K562 (cell line): ENCODE data around the gene SHISAL2A.

ENCODE experiments used
- EP300 ChIP-seq: IDR thresholded peaks from 2 replicates; pipeline ENCODE4 v1.6.1; 2012; ENCODE audit warnings: low read length, improper control_type of control experiment
- IRF2 ChIP-seq: sonication (generic); formaldehyde crosslinking; IDR thresholded peaks from 2 replicates; pipeline ENCODE4 v1.8.1; 2022; ENCODE audit warnings: mild to moderate bottlenecking, missing genetic modification reagents
- JUN ChIP-seq, 2 experiments: sonication (generic) in 1 of 2; formaldehyde crosslinking in 1 of 2; IDR thresholded peaks; 2 replicates each; pipeline versions ENCODE4 v1.6.1 to v1.8.0; 2012 to 2022; ENCODE audit warnings: borderline replicate concordance in 2 of 2, mild to moderate bottlenecking in 2 of 2, improper control_type of control experiment in 1 of 2, low read depth in 1 of 2, low read length in 1 of 2, missing genetic modification reagents in 1 of 2
- MAZ ChIP-seq, 2 experiments: fragments of 450-650 bp in 1 of 2; sonication (generic) in 1 of 2; formaldehyde crosslinking; IDR thresholded peaks in 1 of 2; conservative IDR thresholded peaks in 1 of 2; 2 replicates each; pipeline versions ENCODE4 v1.4.0 to v1.5.0; 2020; ENCODE audit warnings: mild to moderate bottlenecking in 1 of 2, missing genetic modification reagents in 1 of 2
- MYC ChIP-seq, 2 experiments: fragments of 250-450 bp in 1 of 2; sonication (Bioruptor Pico) in 1 of 2; IDR thresholded peaks; 2 replicates each; pipeline versions ENCODE4 v1.5.1 to v1.6.1; 2012 to 2021; ENCODE audit warnings: low read depth in 2 of 2, borderline replicate concordance in 1 of 2, improper control_type of control experiment in 1 of 2, low read length in 1 of 2, mild to moderate bottlenecking in 1 of 2, moderate library complexity in 1 of 2
- POLR2AphosphoS5 ChIP-seq: IDR thresholded peaks from 2 replicates; pipeline ENCODE4 v1.6.1; 2011; ENCODE audit warnings: mild to moderate bottlenecking, low read depth, low read length, moderate library complexity; ENCODE audit not compliant: control insufficient read depth, insufficient read depth
- RFX5 ChIP-seq: IDR thresholded peaks from 2 replicates; pipeline ENCODE4 v1.6.1; 2011; ENCODE audit warnings: low read depth, mild to moderate bottlenecking, improper control_type of control experiment, low read length
- RNF2 ChIP-seq: sonication (generic); IDR thresholded peaks from 2 replicates; pipeline ENCODE4 v1.6.1; 2016
- ZNF12 ChIP-seq: sonication (generic); formaldehyde crosslinking; IDR thresholded peaks from 2 replicates; pipeline ENCODE4 v1.4.0; 2020; ENCODE audit warnings: mild to moderate bottlenecking, missing genetic modification reagents
- ZNF384 ChIP-seq: IDR thresholded peaks from 2 replicates; pipeline ENCODE4 v1.6.1; 2012; ENCODE audit warnings: low read depth, low read length, improper control_type of control experiment
- ZNF766 ChIP-seq: fragments of 200-800 bp; sonication (Bioruptor generic); conservative IDR thresholded peaks from 2 replicates; pipeline ENCODE4 v1.6.1; 2016; ENCODE audit warnings: missing genetic modification characterization, missing compliant biosample characterization
- TF ChIP-seq, protein P1 (sequence below), 3 experiments: IDR thresholded peaks in 2 of 3; conservative IDR thresholded peaks in 1 of 3; 2 replicates each; pipeline ENCODE4 v1.5.1; 2011 to 2012; ENCODE audit warnings: low read length in 3 of 3, mild to moderate bottlenecking in 3 of 3, control low read depth in 2 of 3, improper control_type of control experiment in 1 of 3, inconsistent platforms in 1 of 3, low read depth in 1 of 3, mixed read lengths in 1 of 3, moderate library complexity in 1 of 3; ENCODE audit not compliant: insufficient read depth in 2 of 3
- TF ChIP-seq, protein P2 (sequence below): sonication (generic); formaldehyde crosslinking; IDR thresholded peaks from 2 replicates; pipeline ENCODE4 v1.8.0; 2023; ENCODE audit warnings: mild to moderate bottlenecking, missing genetic modification reagents
- TF ChIP-seq, protein P3 (sequence below): sonication (generic); formaldehyde crosslinking; IDR thresholded peaks from 2 replicates; pipeline ENCODE4 v1.8.0; 2022; ENCODE audit warnings: missing genetic modification reagents, mild to moderate bottlenecking, moderate library complexity, borderline replicate concordance

DNA sequence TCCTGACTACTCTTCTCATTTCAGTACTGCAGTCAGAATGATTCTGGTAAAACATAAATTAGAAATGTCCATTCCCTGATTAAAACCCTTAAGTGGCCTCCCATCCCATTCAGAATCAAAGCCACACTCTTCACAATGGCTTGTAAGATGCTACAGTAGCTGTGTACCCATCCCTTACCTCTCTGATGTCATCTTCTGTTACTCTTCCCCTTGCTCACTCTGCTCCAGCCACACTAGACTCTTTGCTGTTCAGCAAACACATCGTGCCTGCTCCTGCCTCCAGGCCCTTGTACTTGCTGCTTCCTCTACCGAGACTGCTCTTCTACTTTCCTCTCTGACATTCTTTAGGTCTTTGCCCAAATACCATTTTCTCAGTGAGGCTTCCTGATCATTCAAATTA lies 35.1 kb upstream of the SHISAL2A start:
- TF ChIP-seq MAZ (CRISPR knock-in tag; conservative IDR thresholded peaks at IDR 0.05 in 1 of 2, IDR thresholded peaks at IDR 0.05 in 1 of 2): no peak
- no peak for TF ChIP-seq ZNF766 (CRISPR knock-in tag)
- no peak for TF ChIP-seq POLR2AphosphoS5
- no peak for TF ChIP-seq EP300
- TF ChIP-seq, protein P1, sequence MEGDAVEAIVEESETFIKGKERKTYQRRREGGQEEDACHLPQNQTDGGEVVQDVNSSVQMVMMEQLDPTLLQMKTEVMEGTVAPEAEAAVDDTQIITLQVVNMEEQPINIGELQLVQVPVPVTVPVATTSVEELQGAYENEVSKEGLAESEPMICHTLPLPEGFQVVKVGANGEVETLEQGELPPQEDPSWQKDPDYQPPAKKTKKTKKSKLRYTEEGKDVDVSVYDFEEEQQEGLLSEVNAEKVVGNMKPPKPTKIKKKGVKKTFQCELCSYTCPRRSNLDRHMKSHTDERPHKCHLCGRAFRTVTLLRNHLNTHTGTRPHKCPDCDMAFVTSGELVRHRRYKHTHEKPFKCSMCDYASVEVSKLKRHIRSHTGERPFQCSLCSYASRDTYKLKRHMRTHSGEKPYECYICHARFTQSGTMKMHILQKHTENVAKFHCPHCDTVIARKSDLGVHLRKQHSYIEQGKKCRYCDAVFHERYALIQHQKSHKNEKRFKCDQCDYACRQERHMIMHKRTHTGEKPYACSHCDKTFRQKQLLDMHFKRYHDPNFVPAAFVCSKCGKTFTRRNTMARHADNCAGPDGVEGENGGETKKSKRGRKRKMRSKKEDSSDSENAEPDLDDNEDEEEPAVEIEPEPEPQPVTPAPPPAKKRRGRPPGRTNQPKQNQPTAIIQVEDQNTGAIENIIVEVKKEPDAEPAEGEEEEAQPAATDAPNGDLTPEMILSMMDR (IDR thresholded peaks at IDR 0.05 in 2 of 3, conservative IDR thresholded peaks at IDR 0.05 in 1 of 3; ENCODE audit: insufficient read depth in 2 of 3, low read depth in 1 of 3, low read length in 3 of 3): no peak
- TF ChIP-seq ZNF384: no peak
- no peak for TF ChIP-seq RNF2
- TF ChIP-seq, protein P2, sequence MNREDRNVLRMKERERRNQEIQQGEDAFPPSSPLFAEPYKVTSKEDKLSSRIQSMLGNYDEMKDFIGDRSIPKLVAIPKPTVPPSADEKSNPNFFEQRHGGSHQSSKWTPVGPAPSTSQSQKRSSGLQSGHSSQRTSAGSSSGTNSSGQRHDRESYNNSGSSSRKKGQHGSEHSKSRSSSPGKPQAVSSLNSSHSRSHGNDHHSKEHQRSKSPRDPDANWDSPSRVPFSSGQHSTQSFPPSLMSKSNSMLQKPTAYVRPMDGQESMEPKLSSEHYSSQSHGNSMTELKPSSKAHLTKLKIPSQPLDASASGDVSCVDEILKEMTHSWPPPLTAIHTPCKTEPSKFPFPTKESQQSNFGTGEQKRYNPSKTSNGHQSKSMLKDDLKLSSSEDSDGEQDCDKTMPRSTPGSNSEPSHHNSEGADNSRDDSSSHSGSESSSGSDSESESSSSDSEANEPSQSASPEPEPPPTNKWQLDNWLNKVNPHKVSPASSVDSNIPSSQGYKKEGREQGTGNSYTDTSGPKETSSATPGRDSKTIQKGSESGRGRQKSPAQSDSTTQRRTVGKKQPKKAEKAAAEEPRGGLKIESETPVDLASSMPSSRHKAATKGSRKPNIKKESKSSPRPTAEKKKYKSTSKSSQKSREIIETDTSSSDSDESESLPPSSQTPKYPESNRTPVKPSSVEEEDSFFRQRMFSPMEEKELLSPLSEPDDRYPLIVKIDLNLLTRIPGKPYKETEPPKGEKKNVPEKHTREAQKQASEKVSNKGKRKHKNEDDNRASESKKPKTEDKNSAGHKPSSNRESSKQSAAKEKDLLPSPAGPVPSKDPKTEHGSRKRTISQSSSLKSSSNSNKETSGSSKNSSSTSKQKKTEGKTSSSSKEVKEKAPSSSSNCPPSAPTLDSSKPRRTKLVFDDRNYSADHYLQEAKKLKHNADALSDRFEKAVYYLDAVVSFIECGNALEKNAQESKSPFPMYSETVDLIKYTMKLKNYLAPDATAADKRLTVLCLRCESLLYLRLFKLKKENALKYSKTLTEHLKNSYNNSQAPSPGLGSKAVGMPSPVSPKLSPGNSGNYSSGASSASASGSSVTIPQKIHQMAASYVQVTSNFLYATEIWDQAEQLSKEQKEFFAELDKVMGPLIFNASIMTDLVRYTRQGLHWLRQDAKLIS: no peak
- no peak for TF ChIP-seq RFX5
- TF ChIP-seq, protein P3, sequence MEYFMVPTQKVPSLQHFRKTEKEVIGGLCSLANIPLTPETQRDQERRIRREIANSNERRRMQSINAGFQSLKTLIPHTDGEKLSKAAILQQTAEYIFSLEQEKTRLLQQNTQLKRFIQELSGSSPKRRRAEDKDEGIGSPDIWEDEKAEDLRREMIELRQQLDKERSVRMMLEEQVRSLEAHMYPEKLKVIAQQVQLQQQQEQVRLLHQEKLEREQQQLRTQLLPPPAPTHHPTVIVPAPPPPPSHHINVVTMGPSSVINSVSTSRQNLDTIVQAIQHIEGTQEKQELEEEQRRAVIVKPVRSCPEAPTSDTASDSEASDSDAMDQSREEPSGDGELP (CRISPR knock-in tag): no peak
- no peak for TF ChIP-seq IRF2 (CRISPR knock-in tag)
- TF ChIP-seq JUN (IDR thresholded peaks at IDR 0.05; ENCODE audit: borderline replicate concordance, low read depth, low read length): no peak
- no peak for TF ChIP-seq JUN (CRISPR knock-in tag; IDR thresholded peaks at IDR 0.05; ENCODE audit: borderline replicate concordance)
- no peak for TF ChIP-seq ZNF12
- TF ChIP-seq MYC (IDR thresholded peaks at IDR 0.05; ENCODE audit: low read depth, low read length): no peak
- TF ChIP-seq MYC (CRISPR knock-in tag; IDR thresholded peaks at IDR 0.05; ENCODE audit: borderline replicate concordance, low read depth): no peak
